ENCODE data around the gene CBX1.
"Not testable (repeated sequence)": the region's sequence is repeated elsewhere in the genome, so short reads cannot be mapped to it uniquely, and the experiment has no call there.

The CBX1 gene

DNA sequence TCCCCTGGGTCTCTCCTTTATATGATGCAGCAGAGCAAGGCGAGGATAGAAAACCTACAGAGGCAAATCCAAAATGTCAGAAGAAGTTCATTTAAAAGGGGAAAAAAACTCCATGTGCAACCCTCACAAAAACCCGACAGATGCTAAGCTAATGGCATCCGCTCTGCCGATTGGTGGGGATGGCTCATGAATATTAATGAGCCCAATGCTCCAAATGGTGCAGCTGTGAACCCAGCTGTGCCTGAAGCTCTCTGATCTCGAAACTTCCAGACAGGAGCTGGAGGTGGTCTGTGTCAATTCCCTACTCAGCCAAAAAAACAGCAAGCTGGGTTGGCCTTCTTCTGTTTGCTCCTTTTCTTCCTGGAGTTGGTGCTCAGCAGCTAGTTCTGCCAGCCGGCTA lies 21.8 kb upstream of the CBX1 start:
- no peak for DNase-seq

- no peak for DNase-seq
Measured at GRCh38 chr17:48122665-48123045, 21.4 kb upstream of the CBX1 start.

GRCh38 chr17:48121923-48122664 lies 20.8 kb upstream of the CBX1 start:
- no peak for DNase-seq

GRCh38 chr17:48113201-48113676 lies 12.0 kb upstream of the CBX1 start:
- DNase-seq, result no peak

DNA sequence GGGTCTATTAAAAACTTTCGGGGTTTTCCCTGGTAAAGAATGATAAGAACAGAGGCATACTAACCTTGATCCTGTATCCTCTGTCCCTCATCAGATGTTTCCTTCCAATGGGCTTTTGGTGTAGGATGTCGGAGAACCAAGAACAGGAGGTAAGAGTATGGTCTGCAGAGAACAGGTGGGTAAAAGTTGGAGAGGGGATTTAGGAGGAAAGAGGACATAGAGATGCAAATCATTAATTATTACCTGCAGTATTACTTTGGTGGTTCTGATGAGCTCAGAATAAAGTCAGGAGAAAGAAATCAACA lies 10.6 kb upstream of the CBX1 start:
- DNase-seq, result no peak

DNA sequence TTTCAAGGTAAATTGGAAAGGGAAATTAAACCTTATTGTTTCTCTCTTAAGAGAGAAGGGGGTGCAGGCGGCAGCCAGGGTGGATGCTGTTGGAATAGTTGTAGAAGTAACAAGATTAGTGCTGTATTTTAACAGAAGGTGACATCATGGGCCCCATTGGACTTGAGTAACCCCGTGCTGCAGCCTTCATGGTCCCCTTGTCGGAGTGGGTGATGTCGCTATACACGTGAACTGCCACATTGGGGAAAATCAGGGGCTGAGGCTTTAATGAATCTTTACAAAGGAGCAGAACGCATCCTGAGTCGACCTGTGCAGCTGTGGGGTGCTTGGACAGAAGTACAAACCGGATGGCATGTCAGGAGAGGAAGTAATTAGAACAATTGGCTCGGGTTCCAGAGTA lies 9.5 kb upstream of the CBX1 start:
- no peak for DNase-seq

DNA sequence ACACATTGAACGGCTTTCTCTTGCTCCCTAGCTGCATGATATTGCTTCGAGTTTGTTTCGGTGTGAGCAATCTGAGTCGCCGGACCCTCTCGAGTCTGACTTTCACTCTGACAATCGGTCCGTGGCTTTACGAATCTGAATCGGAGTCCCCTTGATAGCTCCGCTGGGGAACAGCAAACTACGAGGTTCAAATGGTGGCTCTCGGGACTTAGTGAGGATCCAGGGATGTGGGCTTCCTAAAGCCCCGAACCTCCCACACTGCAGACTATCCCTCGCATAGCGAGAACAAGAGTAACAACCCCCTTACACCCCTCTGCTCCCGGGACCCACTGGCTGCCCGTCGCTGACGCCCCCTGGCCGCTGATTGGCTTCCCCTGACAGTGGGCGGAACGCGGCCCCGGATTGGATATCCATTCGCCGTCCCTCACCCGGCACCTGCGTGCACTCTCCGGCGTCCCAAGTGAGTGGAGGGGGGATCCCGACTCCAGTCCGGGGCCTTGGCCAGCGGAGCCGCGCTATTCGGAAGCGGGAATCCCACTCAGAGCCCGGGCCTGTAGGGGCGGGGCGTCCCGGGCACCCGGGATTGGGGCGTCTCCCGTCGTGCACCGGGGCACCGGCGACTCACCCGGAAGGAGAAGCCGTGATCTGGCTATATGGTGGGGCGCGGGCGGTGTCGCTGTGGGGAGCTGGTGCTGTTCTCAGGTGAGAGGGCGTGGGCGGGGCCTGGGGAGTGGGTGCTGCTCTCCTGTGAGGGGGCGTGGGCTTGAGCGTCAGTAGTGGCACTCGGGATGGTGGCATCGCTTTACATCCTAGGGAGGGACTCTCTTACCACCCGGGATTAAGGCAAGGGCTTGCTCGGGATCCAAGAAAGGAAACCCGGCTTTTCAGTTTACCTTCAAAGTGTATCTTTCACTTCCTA lies 6.1 kb upstream of the CBX1 start, which contains the start of gene SNX11:
Gene SNX11, plus strand, starts transcription at position 630 of the 919 bp plus-strand sequence. CDS start 4,278 bp downstream, outside the sequence.
- peak; percentile 89 for DNase-seq

- no peak for DNase-seq
Measured at GRCh38 chr17:48106802-48107136, 5.5 kb upstream of the CBX1 start.

DNA sequence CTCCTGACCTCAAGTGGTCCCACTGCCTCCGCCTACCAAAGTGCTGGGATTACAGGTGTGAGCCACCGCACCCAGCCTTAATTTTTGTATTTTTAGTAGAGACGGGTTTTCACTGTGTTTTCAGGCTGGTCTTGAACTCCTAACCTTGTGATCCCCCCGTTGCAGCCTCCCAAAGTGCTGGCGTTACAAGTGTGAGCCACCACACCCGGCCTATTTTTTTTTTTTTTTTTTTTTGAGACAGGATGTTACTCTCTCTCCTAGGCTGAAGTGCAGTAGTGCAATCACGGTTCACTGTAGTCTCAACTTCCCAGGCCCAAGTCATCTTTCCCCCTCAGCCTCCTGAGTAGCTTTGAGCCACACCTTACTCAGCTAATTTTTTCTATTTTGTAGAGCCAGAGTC lies 3.2 kb upstream of the CBX1 start:
- no peak for DNase-seq

DNA sequence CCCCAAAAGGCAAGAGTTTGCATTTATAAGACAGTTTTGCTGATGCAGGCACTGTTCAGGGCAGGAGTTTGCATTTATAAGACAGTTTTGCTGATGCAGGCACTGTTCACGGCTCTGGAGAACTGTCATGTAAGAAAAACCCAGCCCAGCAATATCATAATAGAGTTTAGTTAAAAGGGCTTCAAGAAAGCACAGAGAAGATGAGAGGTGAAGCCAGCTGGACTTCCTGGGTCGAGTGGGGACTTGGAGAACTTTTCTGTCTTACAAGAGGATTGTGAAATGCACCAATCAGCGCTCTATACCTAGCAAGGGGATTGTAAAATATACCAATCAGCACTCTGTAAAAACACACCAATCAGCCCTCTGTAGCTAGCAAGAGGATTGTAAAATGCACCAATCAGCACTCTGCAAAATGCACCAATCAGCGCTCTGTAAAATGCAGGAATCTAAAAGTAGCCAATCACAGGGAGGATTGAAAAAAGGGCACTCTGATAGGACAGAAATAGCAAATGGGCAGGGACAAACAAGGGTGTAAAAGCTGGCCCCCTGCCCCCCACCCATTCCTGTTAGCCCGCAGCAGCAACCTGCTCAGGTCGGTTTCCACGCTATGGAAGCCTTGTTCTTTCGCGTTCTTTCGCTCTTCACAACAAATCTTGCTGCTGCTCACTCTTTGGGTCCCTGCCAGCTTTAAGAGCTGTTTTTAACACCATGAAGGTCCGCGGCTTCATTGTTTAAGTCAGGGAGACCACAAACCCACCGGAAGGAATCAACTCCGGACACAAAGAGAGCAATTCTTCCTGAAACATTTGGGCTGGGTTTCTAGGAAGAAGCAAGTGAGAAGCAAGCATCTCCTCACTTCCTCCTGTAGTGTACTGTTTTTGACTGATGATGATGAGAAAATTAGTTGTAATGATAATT lies 1.8 kb upstream of the CBX1 start:
- DNase-seq, result no peak

- no peak for DNase-seq
Measured at GRCh38 chr17:48102043-48102750, 919 bp upstream of the CBX1 start.

- DNase-seq, result peak; percentile 17
Measured at GRCh38 chr17:48100591-48101011, 677 bp downstream of the CBX1 start.

DNA sequence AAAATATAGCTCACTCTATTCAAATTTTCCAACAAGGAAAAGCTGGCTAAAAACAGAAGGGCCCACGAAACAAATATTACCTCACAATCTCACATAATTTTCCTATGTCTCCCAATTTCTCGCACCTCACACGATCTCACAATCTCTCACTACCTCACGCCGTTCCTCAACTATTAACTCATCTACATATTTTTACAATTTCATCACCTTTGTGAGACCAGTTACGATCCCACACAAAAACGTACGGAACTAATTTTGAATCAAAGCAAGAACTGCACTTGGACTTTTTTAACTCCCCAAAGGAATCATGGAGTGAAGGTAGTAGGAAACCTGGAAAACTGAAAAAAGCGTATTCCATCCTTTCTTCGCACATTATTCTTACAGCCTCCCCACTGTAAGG lies 1.1 kb downstream of the CBX1 start:
- no peak for DNase-seq

DNA sequence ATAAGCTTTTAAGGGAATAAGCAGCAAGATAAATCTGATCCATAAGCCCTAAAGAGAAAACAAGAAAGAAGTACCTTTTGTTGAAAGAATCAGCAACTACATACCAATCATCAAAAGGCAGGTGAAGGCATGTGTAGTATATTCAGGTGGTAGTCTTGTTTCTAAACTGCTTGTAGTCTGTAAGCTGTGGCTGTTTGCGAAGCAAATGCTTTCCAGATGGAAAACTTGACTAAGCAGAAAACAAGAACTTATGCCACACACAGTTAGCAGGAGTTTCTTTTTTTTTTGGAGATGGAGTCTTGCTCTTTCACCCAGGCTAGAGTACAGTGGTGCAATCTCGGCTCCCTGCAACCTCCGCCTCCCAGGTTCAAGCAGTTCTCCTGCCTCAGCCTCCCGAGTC lies 5.7 kb downstream of the CBX1 start:
- DNase-seq, result no peak

GRCh38 chr17:48093341-48094045 lies 7.8 kb downstream of the CBX1 start:
- DNase-seq, result no peak

DNA sequence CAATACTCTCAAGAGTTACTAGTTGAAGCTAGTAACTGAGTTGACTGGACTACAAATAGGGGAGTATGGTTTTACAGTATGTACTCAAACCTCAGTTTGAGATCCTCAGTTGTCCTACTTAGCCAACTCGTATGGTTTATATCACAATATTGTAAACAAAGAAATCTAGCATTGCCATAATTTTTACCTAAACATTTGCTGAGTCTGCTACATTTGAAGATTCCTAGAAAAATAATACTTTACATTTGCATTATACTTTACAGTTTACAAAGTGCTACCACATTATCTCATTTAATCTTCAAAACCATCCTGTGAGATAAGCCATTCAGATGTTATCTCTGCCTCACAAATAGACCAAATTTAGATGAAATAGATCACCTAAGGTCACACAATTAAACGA lies 16.3 kb downstream of the CBX1 start:
- no peak for DNase-seq

DNA sequence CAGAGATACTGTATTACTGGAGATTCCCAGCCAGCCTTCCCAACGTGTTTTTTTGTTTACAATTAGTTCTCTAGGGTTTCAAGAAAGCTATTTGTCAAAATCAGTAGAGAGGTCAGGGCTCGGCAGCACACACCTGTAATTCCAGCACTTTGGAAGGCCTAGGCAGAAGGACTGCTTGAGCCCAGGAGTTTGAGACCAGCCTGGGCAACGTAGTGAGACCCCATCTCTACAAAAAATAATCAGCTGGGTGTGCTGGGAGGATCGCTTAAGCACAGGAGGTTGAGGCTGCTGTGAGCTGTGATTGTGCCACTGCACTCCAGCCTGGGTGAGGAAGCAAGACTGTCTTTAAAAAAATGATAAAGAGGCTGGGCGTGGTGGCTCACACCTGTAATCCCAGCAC lies 19.4 kb downstream of the CBX1 start:
- no peak for DNase-seq

DNA sequence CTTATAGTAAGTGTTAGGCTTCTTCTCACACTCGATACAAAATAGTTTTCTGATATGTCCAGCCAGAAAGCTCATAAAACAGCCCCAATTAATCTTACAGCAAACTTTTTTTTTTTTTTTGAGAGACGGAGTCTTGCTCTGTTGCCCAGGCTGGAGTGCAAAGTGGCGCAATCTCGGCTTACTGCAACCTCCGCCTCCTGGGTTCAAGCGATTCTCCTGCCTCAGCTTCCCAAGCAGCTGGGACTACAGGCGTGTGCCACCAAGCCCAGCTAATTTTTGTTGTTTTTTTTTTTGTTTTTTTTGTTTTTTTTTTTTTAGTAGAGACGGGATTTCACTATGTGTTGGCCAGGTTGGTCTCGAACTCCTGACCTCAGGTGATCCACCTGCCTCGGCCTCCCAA lies 24.1 kb downstream of the CBX1 start:
- DNase-seq, result not testable (repeated sequence)

DNA sequence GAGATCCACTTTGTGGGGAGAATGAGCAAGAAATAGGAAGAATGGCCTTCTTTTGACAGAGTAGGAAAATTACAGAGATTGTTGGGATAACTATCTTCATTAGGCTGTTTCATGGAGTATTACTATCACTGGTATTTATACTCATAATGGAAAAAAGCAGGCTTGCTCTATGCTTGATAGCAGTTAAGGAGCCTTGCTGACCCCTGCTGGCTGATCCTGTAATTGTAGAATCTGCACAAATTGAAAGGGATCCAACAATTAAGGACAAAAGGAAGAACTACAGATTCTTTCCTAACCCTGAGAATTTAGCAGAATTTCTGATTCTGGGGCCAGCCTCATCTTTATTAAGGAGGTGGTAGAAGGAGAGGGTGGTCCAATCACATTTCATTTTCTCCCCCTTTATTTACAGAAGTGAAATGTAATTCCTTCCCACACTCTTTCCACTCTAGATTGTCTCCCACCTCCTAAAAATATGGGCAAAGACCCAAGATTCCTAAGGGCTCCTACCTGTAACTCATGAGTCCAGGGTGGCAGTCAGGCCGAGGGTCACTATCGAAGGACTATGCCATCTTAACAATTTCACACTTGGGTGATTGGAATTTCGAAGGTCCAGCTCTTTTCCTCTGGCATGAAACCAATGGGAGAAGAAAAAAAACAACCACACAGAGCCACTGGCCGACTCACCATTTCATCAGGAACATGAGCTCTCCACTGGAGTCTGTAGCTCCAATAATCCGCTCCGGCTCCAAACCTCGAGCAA lies 26.8 kb downstream of the CBX1 start:
- DNase-seq, result peak; percentile 60

GRCh38 chr17:48073566-48074094 lies 27.6 kb downstream of the CBX1 start:
- DNase-seq, result not testable (repeated sequence)

DNA sequence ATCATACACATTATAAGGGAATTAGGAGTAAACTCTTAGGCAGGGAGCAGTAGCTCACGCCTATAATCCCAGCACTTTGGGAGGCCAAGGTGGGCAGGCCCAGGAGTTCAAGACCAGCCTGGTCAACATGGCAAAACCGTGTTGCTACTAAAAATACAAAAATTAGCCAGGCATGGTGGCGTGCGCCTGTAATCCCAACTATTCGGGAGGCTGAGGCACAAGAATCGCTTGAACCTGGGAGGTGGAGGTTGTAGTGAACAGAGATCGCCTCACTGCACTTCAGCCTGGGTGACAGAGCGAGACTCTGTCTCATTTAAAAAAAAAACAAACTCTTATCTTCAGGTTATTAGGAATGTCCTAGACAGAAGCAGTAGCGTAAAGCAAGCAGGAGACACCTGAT lies 28.5 kb downstream of the CBX1 start:
- not testable (repeated sequence) for DNase-seq
